OCI-LY3 (cell line): ENCODE measurements around the gene IRGC.

Experiments used
- EZH2phosphoT487 ChIP-seq: fragments of 200-600 bp; shearing (Covaris generic); IDR thresholded peaks from 2 replicates; pipeline ENCODE4 v1.6.1; 2018; ENCODE audit warnings: antibody characterized with exemption, mixed run types, low read depth
- TF ChIP-seq, protein P1 (sequence below): fragments of 200-600, 300-600 bp; sonication (generic); IDR thresholded peaks from 2 replicates; pipeline ENCODE4 v1.5.1; 2014; ENCODE audit warnings: antibody characterized with exemption, low read length, low read depth

GRCh38 chr19:43751466-43752220, 35.8 kb downstream of the IRGC start:
- TF ChIP-seq, protein P1, sequence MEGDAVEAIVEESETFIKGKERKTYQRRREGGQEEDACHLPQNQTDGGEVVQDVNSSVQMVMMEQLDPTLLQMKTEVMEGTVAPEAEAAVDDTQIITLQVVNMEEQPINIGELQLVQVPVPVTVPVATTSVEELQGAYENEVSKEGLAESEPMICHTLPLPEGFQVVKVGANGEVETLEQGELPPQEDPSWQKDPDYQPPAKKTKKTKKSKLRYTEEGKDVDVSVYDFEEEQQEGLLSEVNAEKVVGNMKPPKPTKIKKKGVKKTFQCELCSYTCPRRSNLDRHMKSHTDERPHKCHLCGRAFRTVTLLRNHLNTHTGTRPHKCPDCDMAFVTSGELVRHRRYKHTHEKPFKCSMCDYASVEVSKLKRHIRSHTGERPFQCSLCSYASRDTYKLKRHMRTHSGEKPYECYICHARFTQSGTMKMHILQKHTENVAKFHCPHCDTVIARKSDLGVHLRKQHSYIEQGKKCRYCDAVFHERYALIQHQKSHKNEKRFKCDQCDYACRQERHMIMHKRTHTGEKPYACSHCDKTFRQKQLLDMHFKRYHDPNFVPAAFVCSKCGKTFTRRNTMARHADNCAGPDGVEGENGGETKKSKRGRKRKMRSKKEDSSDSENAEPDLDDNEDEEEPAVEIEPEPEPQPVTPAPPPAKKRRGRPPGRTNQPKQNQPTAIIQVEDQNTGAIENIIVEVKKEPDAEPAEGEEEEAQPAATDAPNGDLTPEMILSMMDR, result no peak
- no peak for TF ChIP-seq EZH2phosphoT487
